Transverse colon (tissue), 4 donors: ENCODE measurements around the gene TENM4.

Experiments used
- POLR2A ChIP-seq: fragments of 450-650 bp; IDR thresholded peaks from one replicate; pipeline ENCODE4 v1.6.1; 2016; ENCODE audit warnings: antibody characterized with exemption, mild to moderate bottlenecking, moderate library complexity
- POLR2AphosphoS5 ChIP-seq, 3 donors: sonication (generic); formaldehyde crosslinking; IDR thresholded peaks; one replicate each; pipeline ENCODE4 v1.6.1; 2016; ENCODE audit warnings: antibody characterized with exemption in 3 of 3
- TF ChIP-seq, protein P1 (sequence below), 5 experiments: fragments of 200-600 bp in 3 of 5; fragments of 450-650 bp in 2 of 5; sonication (generic) in 3 of 5; IDR thresholded peaks; 1 replicate in 2 of 5; 2 replicates in 3 of 5; pipeline ENCODE4 v1.5.1; 2016 to 2017; ENCODE audit warnings: antibody characterized with exemption in 5 of 5, inconsistent platforms in 3 of 5, mild to moderate bottlenecking in 2 of 5, moderate library complexity in 1 of 5

DNA sequence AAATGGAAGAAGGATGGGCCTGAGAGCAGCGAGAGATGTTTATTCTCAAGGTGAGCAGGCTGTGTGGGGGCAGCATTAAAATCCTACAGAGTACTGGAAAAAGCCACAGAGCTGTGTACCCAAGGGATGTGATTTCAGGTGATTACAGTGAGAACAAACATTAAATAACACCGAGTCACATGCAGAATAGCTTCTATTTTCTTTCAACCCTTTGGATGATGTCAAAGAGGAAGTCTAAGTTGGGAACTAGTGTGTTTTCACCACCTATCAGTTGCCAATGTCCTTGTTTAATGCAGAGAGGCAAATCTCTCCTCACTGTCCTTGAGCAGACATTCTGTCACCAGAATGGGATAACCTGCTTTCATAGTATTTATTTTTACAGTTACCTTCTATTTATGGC is 486.6 kb downstream of the TENM4 start:
- TF ChIP-seq POLR2AphosphoS5 (IDR thresholded peaks at IDR 0.05): no peak
- TF ChIP-seq, protein P1, sequence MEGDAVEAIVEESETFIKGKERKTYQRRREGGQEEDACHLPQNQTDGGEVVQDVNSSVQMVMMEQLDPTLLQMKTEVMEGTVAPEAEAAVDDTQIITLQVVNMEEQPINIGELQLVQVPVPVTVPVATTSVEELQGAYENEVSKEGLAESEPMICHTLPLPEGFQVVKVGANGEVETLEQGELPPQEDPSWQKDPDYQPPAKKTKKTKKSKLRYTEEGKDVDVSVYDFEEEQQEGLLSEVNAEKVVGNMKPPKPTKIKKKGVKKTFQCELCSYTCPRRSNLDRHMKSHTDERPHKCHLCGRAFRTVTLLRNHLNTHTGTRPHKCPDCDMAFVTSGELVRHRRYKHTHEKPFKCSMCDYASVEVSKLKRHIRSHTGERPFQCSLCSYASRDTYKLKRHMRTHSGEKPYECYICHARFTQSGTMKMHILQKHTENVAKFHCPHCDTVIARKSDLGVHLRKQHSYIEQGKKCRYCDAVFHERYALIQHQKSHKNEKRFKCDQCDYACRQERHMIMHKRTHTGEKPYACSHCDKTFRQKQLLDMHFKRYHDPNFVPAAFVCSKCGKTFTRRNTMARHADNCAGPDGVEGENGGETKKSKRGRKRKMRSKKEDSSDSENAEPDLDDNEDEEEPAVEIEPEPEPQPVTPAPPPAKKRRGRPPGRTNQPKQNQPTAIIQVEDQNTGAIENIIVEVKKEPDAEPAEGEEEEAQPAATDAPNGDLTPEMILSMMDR (IDR thresholded peaks at IDR 0.05): no peak
- TF ChIP-seq POLR2A: no peak
